Measurements from ENCODE around the gene RBMS3.
"Not testable (repeated sequence)": the region's sequence is repeated elsewhere in the genome, so short reads cannot be mapped to it uniquely, and the experiment has no call there.

The RBMS3 gene

GRCh38 chr3:29440413-29441305 lies 159.8 kb downstream of the RBMS3 start:
- DNase-seq: no peak

- DNase-seq: no peak
These were observed 160.6 kb downstream of the RBMS3 start for GRCh38 chr3:29441422-29441821.

- no peak for DNase-seq
These were observed 167.2 kb downstream of the RBMS3 start for GRCh38 chr3:29447946-29448627.

- no peak for DNase-seq
These were observed 171.0 kb downstream of the RBMS3 start for GRCh38 chr3:29451920-29452319.

GRCh38 chr3:29452934-29453283 lies 172.0 kb downstream of the RBMS3 start:
- no peak for DNase-seq

GRCh38 chr3:29453284-29454001 lies 172.6 kb downstream of the RBMS3 start:
- no peak for DNase-seq

GRCh38 chr3:29454161-29454611 lies 173.3 kb downstream of the RBMS3 start:
- no peak for DNase-seq

GRCh38 chr3:29456901-29457300 lies 176.0 kb downstream of the RBMS3 start:
- DNase-seq: no peak

- DNase-seq: no peak
These were observed 182.4 kb downstream of the RBMS3 start for GRCh38 chr3:29463304-29463703.

- DNase-seq: no peak
These were observed 185.0 kb downstream of the RBMS3 start for GRCh38 chr3:29465836-29466235.

- DNase-seq: no peak
These were observed 185.6 kb downstream of the RBMS3 start for GRCh38 chr3:29466442-29466841.

GRCh38 chr3:29468187-29468586 lies 187.3 kb downstream of the RBMS3 start:
- no peak for DNase-seq

GRCh38 chr3:29473481-29474170 lies 192.8 kb downstream of the RBMS3 start:
- DNase-seq: not testable (repeated sequence)

GRCh38 chr3:29475305-29475840 lies 194.5 kb downstream of the RBMS3 start:
- DNase-seq: no peak

GRCh38 chr3:29475854-29476253 lies 195.0 kb downstream of the RBMS3 start:
- DNase-seq: no peak

GRCh38 chr3:29478611-29479010 lies 197.7 kb downstream of the RBMS3 start:
- no peak for DNase-seq

- DNase-seq: no peak
These were observed 200.4 kb downstream of the RBMS3 start for GRCh38 chr3:29481249-29481648.

- DNase-seq: no peak
These were observed 201.3 kb downstream of the RBMS3 start for GRCh38 chr3:29481969-29482767.

- DNase-seq: no peak
These were observed 203.8 kb downstream of the RBMS3 start for GRCh38 chr3:29484633-29485032.

GRCh38 chr3:29486096-29486495 lies 205.2 kb downstream of the RBMS3 start:
- DNase-seq: no peak

GRCh38 chr3:29486917-29487316 lies 206.0 kb downstream of the RBMS3 start:
- no peak for DNase-seq

- DNase-seq: no peak
These were observed 208.1 kb downstream of the RBMS3 start for GRCh38 chr3:29488922-29489321.

Measured in activated T-cell treated with anti-CD3 and anti-CD28 coated beads, Interleukin-2, amount 50 U/mL, for 48 hours (primary cell).